Measurements from ENCODE around the gene S100A6. TPM values are rescaled to one million over a fixed set of nuclear protein-coding genes. Genes with fewer than 3 reads are reported as not detected.

S100A6 gene
- total and polyA plus RNA-seq, 2 donors (not counting 1 experiment from before 2014, with no cell fraction given) = 110 to 213 TPM

DNA sequence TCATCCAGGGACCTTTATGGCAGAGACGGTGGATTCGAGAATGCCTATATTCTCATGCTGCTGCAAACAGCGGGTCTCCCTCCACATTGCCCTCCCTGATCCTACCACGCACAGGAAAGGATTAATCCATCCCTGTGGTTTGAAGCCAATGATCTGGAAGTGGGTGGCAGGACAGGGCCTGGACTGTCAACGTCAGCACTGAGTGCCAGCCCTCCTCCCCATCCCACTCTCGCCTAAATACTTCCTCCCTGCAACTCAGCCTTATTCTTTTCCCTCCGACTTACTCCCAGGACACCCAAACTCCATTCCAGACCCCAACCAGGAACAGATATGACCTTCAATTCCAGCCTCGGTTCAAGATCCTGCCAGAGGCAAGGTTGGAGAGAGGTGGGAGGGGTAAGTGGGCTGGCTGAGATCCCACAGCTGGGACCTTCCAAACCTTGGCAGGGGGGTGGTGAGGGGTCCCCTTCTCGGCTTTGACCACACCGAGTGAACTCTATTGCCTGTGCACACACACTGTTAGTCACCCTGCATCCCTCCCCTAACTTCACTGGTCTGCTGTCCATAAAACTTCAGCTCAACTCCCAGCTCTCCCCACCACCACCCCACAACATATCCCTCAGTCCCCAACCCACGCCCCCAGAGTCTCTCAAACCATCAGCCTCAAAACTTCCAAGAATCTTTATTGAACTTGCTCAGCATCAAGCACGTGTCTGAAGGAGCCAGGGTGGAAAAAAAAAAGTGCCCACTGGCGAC, 7.3 kb upstream of the S100A6 start:
- Mint-ChIP-seq H3K27me3 (no peaks in the 10 kb centered on the region), H3K4me1 (peaks cover 60% of the 10 kb centered on the region), H3K9me3 (ENCODE audit: insufficient read depth) (no peaks in the 10 kb centered on the region), H3K4me3 (no peak overlapping the region), H3K27ac (peak overlapping the region; percentile 50)
- Histone ChIP-seq H3K4me2 (replicated peaks; ENCODE audit: low read depth, low read length, poor library complexity, severe bottlenecking) (no peak overlapping the region), H2AFZ (ENCODE audit: insufficient read depth, low read depth, low read length, poor library complexity, severe bottlenecking) (no peak overlapping the region), H3K36me3 (replicated peaks in 1 of 2; ENCODE audit: control extremely low read depth in 1 of 2, control insufficient read depth in 1 of 2, extremely low read depth in 1 of 2, insufficient read depth in 2 of 2, low read length in 1 of 2) (peaks cover 0 to 2% of the 10 kb centered on the region in 2 experiments), H3K9ac (ENCODE audit: low read length) (no peak overlapping the region), H3K79me2 (ENCODE audit: control insufficient read depth, insufficient read depth, low read length) (no peaks in the 10 kb centered on the region), H3K4me3 (ENCODE audit: control extremely low read depth in 1 of 5, extremely low read depth in 1 of 5, insufficient read depth in 1 of 5, low read depth in 2 of 5, low read length in 4 of 5) (no peak overlapping the region), H3K4me1 (ENCODE audit: control insufficient read depth in 2 of 2, insufficient read depth in 2 of 2, low read length in 2 of 2) (peaks cover 40 to 46% of the 10 kb centered on the region in 2 donors), H3K27ac (ENCODE audit: low read length in 2 of 2) (no peak overlapping the region), H3K9me3 (ENCODE audit: control extremely low read depth in 1 of 3, control insufficient read depth in 2 of 3, insufficient read depth in 1 of 3, low read length in 2 of 3) (peaks cover 0 to 12% (median 0%) of the 10 kb centered on the region in 3 donors), H3K27me3 (replicated peaks in 1 of 4; ENCODE audit: control extremely low read depth in 1 of 4, control insufficient read depth in 3 of 4, insufficient read depth in 4 of 4, low read length in 3 of 4) (no peaks in the 10 kb centered on the region), H4K20me1 (ENCODE audit: control insufficient read depth, insufficient read depth, low read length, poor library complexity, severe bottlenecking) (no peaks in the 10 kb centered on the region)
- 92% methylated on average over 5 of the region's 13 CpGs for WGBS (ENCODE audit: insufficient coverage)
- intact Hi-C loops (cut with micrococcal nuclease) = no loop called here
- ChIA-PET POLR2A (no interaction called here), CTCF (interaction anchor here (1.1 to 7.5 kb wide), 4 partner anchors 10 to 32 kb away, joined by 3 to 59 read pairs (median 18); partner anchors contain the start of gene S100A6)
- ATAC-seq (ENCODE audit: low read depth) = no peak
- TF ChIP-seq, protein P1, sequence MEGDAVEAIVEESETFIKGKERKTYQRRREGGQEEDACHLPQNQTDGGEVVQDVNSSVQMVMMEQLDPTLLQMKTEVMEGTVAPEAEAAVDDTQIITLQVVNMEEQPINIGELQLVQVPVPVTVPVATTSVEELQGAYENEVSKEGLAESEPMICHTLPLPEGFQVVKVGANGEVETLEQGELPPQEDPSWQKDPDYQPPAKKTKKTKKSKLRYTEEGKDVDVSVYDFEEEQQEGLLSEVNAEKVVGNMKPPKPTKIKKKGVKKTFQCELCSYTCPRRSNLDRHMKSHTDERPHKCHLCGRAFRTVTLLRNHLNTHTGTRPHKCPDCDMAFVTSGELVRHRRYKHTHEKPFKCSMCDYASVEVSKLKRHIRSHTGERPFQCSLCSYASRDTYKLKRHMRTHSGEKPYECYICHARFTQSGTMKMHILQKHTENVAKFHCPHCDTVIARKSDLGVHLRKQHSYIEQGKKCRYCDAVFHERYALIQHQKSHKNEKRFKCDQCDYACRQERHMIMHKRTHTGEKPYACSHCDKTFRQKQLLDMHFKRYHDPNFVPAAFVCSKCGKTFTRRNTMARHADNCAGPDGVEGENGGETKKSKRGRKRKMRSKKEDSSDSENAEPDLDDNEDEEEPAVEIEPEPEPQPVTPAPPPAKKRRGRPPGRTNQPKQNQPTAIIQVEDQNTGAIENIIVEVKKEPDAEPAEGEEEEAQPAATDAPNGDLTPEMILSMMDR (IDR thresholded peaks at IDR 0.05) = no peak
- TF ChIP-seq EZH2 (IDR thresholded peaks at IDR 0.05; ENCODE audit: borderline replicate concordance, insufficient read depth, low read depth, low read length, poor library complexity, severe bottlenecking) = no peak
- no peak for DNase-seq
